ENCODE data around the gene ILF3.

ILF3 gene

GRCh38 chr19:10737722-10738121 lies 83.6 kb downstream of the ILF3 start:
- no peak for DNase-seq

- DNase-seq, result no peak
These were observed 86.7 kb downstream of the ILF3 start for GRCh38 chr19:10740798-10741197.

Data from NCI-H1694 treated with DMSO at 0.1 percent for 48 hours (cell line).